GM18868 (cell line): ENCODE results near the gene CXCL1.

ENCODE experiments used
- ATAC-seq: cut with Tn5 transposase; IDR thresholded peaks from one replicate; pipeline ENCODE4 v1.9.1; 2021; ENCODE audit warnings: mild to moderate bottlenecking, moderate library complexity; ENCODE audit not compliant: unreplicated experiment

CXCL1 gene

GRCh38 chr4:73851293-73851692 is 17.9 kb upstream of the CXCL1 start:
- ATAC-seq: no peak

- ATAC-seq: no peak
Observed at GRCh38 chr4:73852771-73853170, 16.4 kb upstream of the CXCL1 start.

GRCh38 chr4:73853246-73853704 is 15.9 kb upstream of the CXCL1 start, which contains the start of gene PF4V1:
Gene PF4V1 (plus strand): TSS chr4:73853296. CDS start chr4:73853363, 67 bp downstream.
- ATAC-seq: no peak

GRCh38 chr4:73853718-73854473 is 15.3 kb upstream of the CXCL1 start:
- ATAC-seq: no peak

- no peak for ATAC-seq
Observed at GRCh38 chr4:73855406-73855805, 13.8 kb upstream of the CXCL1 start.

- no peak for ATAC-seq
Observed at GRCh38 chr4:73856518-73856917, 12.7 kb upstream of the CXCL1 start.

GRCh38 chr4:73859614-73860088 is 9.5 kb upstream of the CXCL1 start:
- ATAC-seq: no peak

GRCh38 chr4:73860181-73860580 is 9.0 kb upstream of the CXCL1 start:
- ATAC-seq: no peak

- ATAC-seq: no peak
Observed at GRCh38 chr4:73860917-73861316, 8.3 kb upstream of the CXCL1 start.

- no peak for ATAC-seq
Observed at GRCh38 chr4:73862322-73862721, 6.9 kb upstream of the CXCL1 start.

GRCh38 chr4:73864365-73864764 is 4.8 kb upstream of the CXCL1 start:
- ATAC-seq: no peak

GRCh38 chr4:73864961-73865360 is 4.2 kb upstream of the CXCL1 start:
- no peak for ATAC-seq

- no peak for ATAC-seq
Observed at GRCh38 chr4:73865431-73866096, 3.6 kb upstream of the CXCL1 start.

GRCh38 chr4:73866246-73866645 is 2.9 kb upstream of the CXCL1 start:
- ATAC-seq: no peak

GRCh38 chr4:73867783-73868182 is 1.4 kb upstream of the CXCL1 start:
- ATAC-seq: no peak

GRCh38 chr4:73868206-73869129 is 725 bp upstream of the CXCL1 start:
- ATAC-seq: no peak

- no peak for ATAC-seq
Observed at GRCh38 chr4:73870260-73870659, 1.1 kb downstream of the CXCL1 start.

GRCh38 chr4:73870768-73871167 is 1.6 kb downstream of the CXCL1 start:
- no peak for ATAC-seq

GRCh38 chr4:73871511-73872310 is 2.5 kb downstream of the CXCL1 start:
- ATAC-seq: no peak
